HFF-Myc (cell line): ENCODE data around the gene TRPM7.
"Not testable (repeated sequence)": the region's sequence is repeated elsewhere in the genome, so short reads cannot be mapped to it uniquely, and the experiment has no call there.

Experiments used
- DNase-seq: peaks from one replicate; pipeline ENCODE4 v3.0.0-alpha.2; 2011; ENCODE audit warnings: low read depth; ENCODE audit errors: extremely low read depth
- H3K4me3 ChIP-seq: replicated peaks from 2 replicates; pipeline ENCODE4 v1.5.1; 2011; ENCODE audit warnings: low read depth, mild to moderate bottlenecking, control low read depth, low read length
- TF ChIP-seq, protein P1 (sequence below): IDR thresholded peaks from 2 replicates; pipeline ENCODE4 v1.5.1; 2012; ENCODE audit warnings: mild to moderate bottlenecking, low read depth, low read length, control low read depth; ENCODE audit errors: missing control alignments

TRPM7 gene

DNA sequence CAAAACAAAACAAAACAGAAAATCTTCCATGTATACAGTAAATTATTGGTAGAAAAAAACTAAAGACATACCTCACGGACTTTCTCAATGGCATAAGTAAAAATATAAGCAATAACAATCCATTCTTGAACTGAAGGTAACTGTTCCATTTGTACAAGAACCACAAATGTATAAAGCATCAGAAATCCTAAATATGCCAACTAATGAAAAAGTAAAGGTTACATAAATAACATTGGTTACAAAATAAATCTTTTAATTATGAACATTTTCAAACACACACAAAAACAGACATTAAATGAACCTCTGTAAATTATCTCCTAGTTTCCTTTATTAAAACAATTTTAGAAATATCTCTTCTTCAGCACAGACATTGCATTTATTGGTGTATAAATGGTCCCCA lies 79.5 kb downstream of the TRPM7 start:
- TF ChIP-seq, protein P1, sequence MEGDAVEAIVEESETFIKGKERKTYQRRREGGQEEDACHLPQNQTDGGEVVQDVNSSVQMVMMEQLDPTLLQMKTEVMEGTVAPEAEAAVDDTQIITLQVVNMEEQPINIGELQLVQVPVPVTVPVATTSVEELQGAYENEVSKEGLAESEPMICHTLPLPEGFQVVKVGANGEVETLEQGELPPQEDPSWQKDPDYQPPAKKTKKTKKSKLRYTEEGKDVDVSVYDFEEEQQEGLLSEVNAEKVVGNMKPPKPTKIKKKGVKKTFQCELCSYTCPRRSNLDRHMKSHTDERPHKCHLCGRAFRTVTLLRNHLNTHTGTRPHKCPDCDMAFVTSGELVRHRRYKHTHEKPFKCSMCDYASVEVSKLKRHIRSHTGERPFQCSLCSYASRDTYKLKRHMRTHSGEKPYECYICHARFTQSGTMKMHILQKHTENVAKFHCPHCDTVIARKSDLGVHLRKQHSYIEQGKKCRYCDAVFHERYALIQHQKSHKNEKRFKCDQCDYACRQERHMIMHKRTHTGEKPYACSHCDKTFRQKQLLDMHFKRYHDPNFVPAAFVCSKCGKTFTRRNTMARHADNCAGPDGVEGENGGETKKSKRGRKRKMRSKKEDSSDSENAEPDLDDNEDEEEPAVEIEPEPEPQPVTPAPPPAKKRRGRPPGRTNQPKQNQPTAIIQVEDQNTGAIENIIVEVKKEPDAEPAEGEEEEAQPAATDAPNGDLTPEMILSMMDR = no peak
- DNase-seq = no peak
- no peak overlapping the region for H3K4me3 ChIP-seq

DNA sequence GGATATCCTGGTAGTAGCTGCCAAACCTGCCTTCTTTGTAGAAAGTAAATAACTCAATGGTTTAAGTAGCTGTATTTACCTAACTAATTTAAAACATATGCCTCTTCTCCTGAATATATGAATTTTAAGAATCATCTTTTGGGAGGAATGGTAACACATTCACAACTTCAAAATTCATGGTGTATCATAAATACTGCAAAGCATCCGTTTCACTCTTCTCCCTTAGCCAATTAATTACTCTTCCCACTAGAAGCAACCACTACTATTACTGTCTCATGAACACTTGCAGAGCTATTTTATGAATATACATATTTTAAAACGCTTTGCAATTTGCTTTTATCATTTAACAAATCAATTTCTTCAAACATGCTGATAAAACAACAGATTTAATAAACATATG lies 81.1 kb downstream of the TRPM7 start:
- DNase-seq = no peak
- TF ChIP-seq, protein P1 = no peak
- H3K4me3 ChIP-seq = no peak overlapping the region

DNA sequence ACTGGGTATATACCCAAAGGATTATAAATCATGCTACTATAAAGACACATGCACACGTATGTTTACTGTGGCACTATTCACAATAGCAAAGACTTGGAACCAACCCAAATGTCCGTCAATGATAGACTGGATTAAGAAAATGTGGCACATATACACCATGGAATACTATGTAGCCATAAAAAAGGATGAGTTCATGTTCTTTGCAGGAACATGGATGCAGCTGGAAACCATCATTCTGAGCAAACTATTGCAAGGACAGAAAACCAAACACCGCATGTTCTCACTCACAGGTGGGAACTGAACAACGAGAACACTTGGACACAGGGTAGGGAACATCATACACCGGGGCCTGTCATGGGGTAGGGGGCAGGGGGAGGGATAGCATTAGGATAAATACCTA lies 84.6 kb downstream of the TRPM7 start:
- DNase-seq, H3K4me3 ChIP-seq: not testable (repeated sequence)

DNA sequence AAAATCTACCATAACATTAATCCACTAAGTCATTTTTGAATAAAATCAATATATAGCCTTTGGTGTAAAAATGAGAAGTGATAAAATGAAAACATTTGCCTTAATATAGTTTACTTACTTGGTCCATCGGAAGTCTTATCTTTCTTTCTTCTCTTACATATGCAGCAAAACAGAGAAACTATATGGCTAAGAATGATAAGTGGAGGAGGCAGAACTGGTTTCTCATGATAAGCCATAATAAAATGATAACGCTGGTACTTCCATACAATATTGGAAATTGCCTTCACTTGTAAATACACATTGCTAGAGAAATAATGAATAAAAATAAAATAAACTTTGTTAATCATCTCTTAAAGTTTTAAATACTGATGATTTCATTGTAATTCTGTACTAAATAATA lies 92.3 kb downstream of the TRPM7 start:
- TF ChIP-seq, protein P1 = no peak
- no peak for DNase-seq

DNA sequence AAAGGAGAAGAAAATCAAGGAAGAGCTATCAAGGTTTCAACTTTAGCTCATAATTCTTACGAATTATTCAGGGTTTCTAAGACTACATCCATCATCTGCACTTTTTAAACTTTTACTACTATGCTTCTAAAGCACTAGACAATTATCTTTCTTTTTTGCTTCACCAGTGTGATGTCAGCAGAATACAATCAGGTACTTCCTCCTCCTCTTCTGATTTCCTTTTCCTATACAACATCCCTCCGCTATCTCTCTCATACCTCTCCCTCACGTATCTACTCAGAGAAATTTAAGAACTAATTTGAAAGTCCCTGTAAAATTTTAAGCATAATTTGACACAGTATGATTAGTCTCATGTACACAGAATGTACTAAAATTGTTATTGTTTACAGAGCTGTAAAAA lies 92.8 kb downstream of the TRPM7 start:
- DNase-seq = no peak
- TF ChIP-seq, protein P1 = no peak
- no peak overlapping the region for H3K4me3 ChIP-seq

More for the DNA sequence above, 92.3 kb downstream of the TRPM7 start:
- no peak overlapping the region for H3K4me3 ChIP-seq

DNA sequence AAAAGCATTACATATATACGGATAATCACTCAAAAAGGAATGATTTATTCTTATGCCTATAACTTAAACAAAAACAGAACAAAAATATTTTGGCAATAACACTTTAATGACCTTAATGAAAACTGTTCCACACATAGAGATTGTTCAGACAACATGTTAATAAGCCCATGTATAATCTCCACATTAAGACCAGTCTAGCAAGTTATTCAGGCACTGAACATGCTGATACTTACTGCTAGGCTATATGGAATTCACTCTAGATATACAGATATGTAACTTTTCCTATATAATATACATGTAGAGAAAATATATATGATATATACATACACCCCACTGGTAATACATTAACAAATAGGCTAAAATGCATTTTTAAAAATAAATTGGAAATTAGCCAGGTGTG lies 96.3 kb downstream of the TRPM7 start:
- no peak for DNase-seq
- TF ChIP-seq, protein P1 = no peak
- H3K4me3 ChIP-seq = no peak overlapping the region

DNA sequence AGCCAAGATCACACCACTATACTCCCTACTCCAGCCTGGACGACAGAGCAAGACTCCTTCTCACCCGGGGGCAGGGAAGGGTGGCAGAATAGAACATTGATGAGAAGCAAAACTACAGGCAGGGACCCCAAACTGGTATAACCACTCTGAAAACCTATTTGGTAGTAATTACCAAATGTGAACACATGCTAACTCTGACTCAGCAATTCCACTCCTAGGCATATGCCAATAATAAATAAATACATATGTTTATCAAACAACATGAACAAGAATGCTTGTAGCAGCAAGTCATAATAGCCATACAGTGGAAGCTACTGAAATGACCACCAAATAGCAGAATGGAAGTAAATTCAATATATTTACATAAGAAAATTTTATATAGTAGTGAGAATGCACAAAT lies 109.1 kb downstream of the TRPM7 start:
- TF ChIP-seq, protein P1 = no peak
- H3K4me3 ChIP-seq = no peak overlapping the region
- no peak for DNase-seq
